GM12874 (cell line): ENCODE measurements around the gene CLASP1.

Experiments used
- TF ChIP-seq, protein P1 (sequence below): IDR thresholded peaks from 2 replicates; pipeline ENCODE4 v1.5.1; 2011; ENCODE audit warnings: low read depth, mild to moderate bottlenecking, control low read depth, low read length, moderate library complexity; ENCODE audit not compliant: insufficient read depth

CLASP1 gene

DNA sequence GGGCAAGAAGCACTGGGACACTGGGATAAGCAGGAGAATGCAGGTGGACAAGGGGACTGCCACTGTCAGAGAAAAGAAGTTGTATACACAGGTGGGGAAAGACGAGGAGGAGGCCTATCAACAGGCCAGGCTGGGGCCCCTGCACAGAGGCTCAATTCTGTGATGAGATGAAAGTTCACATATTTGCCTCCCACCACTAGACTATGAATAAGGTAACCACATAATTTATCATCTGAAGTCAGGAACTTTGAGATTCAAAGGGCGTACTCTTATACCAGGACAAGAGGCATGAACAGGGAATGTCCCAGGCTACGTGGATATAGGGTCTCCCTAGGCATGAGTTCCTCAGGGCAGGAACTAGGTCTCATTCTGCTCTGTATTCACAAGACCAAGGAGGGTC is 84.4 kb downstream of the CLASP1 start:
- TF ChIP-seq, protein P1, sequence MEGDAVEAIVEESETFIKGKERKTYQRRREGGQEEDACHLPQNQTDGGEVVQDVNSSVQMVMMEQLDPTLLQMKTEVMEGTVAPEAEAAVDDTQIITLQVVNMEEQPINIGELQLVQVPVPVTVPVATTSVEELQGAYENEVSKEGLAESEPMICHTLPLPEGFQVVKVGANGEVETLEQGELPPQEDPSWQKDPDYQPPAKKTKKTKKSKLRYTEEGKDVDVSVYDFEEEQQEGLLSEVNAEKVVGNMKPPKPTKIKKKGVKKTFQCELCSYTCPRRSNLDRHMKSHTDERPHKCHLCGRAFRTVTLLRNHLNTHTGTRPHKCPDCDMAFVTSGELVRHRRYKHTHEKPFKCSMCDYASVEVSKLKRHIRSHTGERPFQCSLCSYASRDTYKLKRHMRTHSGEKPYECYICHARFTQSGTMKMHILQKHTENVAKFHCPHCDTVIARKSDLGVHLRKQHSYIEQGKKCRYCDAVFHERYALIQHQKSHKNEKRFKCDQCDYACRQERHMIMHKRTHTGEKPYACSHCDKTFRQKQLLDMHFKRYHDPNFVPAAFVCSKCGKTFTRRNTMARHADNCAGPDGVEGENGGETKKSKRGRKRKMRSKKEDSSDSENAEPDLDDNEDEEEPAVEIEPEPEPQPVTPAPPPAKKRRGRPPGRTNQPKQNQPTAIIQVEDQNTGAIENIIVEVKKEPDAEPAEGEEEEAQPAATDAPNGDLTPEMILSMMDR, result no peak

DNA sequence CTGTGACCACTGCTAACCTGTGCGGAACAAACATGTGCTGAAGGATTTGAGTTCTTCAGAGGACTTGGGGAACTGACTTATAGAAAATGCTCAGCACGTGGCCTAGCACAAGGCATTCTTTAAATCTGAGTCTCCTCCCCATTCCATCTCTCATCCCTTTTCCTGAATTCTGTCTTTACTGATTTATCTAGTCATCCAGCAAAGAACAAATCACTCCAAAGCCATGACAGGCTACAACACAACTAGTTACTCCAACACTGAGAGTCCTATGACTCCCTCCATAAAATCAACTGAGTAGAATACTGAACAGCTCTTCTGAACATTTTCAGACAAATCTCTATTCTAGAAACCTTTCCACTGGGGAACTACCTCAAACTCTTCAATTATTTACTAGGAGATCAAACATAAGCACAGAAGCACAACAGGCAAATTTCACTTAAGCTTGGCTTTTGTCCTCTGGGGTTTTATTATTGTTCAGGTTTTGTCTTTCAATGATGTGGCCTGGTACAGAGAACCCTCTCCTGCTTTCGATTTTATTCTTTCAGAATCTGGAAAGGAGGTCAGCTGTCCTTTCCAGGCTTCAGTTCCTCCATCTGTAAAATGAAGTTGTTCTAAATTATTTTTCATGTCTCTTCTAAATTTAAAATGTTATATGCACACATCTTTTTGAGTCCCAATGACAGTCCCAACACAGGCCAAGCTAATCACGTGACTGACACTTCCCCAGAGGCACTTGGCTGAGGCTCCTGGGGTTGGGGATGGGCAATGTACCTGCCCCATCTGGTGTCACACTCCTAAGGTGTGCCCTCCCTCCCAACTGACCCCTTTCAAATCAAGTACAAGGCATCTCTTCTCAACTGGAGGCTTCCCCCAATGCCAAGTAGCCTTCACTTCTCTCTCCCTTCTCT is 86.7 kb downstream of the CLASP1 start:
- TF ChIP-seq, protein P1, result no peak

DNA sequence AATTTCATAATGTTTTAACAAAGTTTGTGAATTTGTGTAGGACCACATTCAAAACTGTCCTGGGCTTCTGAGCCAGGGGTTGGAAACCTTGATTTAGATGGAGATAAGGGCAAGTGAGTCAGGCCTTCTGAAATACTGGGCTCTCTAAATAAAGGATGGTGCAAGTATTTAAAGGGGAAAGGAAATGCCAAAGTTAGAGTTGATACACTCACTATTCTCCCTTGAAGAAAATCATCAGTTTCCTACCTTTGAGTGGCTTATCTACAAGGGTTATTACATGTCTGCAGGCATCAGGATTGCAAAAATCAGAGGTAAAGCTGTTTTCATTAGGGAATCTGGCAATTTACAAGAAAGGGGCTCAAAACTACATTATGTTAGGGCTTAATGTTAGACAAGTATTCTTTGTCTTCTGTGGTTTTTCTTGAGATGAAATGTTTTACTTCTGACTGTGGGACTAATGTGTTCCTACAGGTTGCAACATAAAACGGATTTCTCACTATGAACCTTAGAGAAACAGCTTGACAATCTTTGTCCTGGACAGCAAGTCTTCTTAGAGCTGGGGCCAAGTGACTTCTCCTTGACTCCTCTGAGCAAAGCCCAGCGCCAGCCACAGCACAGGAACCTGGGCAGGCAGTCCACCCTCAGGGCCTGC is 87.5 kb downstream of the CLASP1 start:
- TF ChIP-seq, protein P1, result no peak

GRCh38 chr2:121558329-121558728 is 90.9 kb downstream of the CLASP1 start:
- TF ChIP-seq, protein P1, result no peak

GRCh38 chr2:121555008-121555407 is 94.3 kb downstream of the CLASP1 start:
- TF ChIP-seq, protein P1, result no peak

- TF ChIP-seq, protein P1, result no peak
These were observed 98.6 kb downstream of the CLASP1 start for GRCh38 chr2:121550669-121551068.

DNA sequence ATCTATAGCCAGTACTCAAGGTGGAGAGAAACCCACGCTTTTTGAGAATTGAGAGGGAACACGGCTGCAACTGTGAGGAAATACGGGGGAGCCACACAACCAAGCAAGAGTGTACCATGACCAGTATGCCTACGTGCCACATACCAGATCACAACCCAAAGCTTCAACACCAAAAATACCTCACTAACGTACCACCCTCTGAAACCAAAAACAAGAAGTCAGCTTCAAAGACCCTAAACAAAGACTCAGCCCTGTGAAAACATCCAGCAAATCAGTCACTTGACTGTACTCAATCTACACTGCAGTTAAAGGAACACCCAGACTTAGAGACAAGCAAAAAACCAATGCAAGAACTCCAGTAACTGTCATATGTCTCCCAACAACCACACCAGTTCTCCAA is 101.6 kb downstream of the CLASP1 start:
- TF ChIP-seq, protein P1, result no peak
